Measurements from ENCODE around the gene SPAST.
"Not testable (repeated sequence)": the region's sequence is repeated elsewhere in the genome, so short reads cannot be mapped to it uniquely, and the experiment has no call there.

The SPAST gene, protein sequence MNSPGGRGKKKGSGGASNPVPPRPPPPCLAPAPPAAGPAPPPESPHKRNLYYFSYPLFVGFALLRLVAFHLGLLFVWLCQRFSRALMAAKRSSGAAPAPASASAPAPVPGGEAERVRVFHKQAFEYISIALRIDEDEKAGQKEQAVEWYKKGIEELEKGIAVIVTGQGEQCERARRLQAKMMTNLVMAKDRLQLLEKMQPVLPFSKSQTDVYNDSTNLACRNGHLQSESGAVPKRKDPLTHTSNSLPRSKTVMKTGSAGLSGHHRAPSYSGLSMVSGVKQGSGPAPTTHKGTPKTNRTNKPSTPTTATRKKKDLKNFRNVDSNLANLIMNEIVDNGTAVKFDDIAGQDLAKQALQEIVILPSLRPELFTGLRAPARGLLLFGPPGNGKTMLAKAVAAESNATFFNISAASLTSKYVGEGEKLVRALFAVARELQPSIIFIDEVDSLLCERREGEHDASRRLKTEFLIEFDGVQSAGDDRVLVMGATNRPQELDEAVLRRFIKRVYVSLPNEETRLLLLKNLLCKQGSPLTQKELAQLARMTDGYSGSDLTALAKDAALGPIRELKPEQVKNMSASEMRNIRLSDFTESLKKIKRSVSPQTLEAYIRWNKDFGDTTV

DNA sequence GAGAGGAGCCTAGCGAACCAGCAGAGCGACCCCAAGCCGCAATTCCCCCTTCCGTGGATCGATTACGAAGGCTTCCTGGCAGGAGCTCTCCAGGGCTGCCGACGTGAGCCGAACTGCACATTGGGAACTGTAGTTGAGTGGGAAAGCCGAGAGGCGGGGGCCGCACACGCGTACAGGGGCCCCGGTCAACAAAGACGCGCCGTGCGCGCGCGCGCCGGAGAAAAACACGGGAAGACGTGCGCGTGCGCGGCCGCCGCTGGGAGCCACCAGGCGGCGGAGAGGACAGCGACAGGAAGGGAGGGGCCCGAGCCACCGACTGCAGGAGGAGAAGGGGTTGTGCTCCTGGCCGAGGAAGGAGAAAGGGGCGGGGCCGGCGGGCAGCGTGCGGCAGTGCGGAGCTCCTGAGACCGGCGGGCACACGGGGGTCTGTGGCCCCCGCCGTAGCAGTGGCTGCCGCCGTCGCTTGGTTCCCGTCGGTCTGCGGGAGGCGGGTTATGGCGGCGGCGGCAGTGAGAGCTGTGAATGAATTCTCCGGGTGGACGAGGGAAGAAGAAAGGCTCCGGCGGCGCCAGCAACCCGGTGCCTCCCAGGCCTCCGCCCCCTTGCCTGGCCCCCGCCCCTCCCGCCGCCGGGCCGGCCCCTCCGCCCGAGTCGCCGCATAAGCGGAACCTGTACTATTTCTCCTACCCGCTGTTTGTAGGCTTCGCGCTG, at the start of gene SPAST:
SPAST (plus strand) TSS at position 247 of the 711 bp plus-strand sequence; CDS start at position 523, 276 bp downstream.
- DNase-seq (ENCODE audit: low spot score): peak; percentile 98

DNA sequence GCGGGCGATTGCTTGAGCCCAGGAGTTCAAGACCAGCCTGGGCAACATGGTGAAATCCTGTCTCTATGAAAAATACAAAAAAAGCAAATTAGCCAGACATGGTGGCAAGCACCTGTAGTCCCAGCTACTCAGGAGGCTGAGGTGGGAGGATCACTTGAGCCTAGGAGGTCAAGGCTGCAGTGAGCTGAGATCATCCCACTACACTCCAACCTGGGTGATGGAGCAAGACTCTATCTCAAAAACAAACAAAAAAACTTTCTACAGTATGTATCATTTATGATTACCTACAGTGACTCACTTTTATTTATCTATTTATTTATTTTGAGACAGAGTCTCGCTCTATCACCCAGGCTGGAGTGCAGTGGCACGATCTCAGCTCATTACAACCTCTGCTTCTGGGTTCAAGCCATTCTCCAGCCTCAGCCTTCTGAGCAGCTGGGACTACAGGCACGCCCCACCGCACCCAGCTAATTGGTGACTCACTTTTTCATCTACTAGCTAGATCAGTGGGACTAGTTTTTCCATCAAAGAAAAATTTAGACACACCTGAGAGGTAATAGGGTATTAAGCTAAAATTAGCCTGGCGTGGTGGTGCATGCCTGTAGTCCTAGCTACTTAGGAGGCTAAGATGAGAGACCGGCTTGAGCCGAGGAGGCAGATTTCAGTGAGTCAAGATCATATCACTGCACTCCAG, 44.4 kb upstream of the SPAST start:
- not testable (repeated sequence) for DNase-seq (ENCODE audit: low spot score)

DNA sequence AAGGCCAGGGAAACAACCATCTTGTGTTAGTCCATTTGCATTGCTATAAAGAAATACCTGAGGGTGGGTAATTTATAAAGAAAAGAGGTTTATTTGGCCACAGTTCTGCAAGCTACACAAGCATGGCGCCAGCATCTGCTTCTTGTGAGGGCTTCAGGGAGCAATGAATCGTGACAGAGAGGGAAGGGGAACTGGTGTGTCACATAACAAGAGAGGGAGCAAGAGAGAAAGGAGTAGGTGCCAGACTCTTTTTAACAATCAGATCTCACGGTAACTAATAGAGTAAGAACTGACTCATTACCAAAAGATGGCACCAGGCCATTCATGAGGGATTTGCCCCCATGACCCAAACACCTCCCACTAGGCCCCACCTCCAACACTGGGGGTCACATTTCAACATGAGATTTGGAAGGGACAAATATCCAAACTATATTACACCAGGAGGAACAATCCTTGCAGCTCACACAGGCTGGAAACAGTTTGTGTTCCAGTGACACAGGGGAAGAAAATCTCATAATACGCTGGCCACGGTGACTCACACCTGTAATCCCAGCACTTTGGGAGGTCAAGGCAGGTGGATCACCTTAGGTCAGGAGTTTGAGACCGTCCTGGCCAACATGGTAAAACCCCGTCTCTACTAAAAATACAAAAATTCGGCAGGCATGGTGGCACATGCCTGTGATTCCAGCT, 29.0 kb upstream of the SPAST start:
- not testable (repeated sequence) for DNase-seq (ENCODE audit: low spot score)

DNA sequence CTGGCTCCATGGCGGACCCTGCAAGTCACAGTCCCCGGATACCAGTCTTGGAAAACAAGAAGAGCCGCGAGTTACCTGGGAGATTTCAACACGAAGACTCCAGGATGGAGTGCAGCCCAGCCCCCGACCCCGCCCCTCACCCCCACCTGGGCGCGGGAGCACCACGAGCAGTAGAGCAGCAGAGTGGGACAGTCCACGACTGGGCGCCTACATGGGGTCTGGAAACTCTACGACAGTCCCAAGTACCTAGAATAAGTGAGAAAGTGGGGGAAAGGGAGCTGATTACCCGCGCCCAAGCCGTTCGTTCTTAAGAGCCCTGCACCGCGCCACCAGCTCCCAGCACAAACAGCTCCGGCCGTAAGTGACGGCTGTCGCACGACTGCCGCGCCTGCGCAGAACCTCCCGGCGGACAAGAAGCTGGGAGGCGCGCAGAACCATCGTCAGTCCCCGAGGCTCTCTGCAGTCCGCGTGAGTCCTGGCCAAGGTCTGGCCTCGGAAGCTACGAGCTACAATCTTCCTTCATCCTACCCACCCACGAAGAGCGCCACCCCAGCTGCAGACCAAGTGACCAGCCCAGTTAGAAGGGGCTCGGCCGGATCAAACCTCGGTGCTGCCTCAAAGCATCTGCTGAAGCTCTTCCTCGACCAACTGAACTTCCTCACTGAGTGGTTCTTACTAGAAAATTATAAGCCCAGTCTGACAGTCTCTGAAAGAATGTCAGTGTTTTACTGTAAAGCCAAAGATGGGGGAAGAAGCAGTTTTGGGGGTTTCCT, 23.7 kb upstream of the SPAST start, which contains the start of gene DPY30:
DPY30 (minus strand) TSS at position 359 of the 773 bp plus-strand sequence; CDS start at position 10, 349 bp downstream.
- peak; percentile 88 for DNase-seq (ENCODE audit: low spot score)

DNA sequence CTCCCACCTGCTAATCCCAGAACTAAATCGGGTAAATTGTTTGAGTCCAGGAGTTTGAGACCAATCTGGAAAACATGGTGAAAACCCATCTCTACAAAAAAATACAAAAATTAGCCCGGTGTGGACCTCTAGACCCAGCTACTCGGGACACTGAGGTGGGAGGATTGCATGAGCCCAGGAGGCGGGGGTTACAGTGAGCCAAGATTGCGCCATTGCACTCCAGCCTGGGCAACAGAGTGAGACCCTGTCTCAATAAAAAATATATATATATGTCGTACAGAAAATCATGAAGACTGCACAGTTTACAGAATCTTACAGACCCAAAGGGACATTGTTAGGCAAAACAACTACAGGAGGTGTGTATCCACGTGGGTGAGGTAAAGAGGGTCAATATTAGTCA, 19.8 kb upstream of the SPAST start:
- DNase-seq (ENCODE audit: low spot score): no peak

DNA sequence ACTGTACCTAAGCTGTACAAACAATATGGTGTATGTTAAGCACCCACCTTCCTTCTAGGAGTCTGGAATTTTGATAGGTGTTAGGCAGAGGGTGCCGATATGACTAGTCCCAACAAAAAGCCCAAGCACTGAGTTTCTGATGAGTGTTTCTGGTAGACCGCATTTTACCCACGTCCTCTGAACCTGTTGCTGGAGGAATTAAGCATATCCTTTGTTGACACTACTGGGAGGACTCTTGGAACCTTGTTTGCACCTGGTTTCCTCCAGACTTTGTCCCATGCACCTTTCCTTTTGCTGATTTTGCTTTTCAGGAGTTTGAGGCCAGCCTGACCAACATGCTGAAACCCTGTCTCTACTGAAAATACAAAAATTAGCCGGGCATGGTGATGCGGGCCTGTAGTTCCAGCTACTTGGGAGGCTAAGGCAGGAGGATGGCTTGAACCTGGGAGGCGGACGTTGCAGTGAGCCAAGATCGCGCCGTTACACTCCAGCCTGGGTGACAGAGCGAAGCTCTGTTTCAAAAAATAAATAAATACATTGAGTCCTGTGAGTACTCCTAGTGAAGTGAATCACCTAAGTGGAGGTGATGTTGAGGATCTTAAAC, 11.4 kb upstream of the SPAST start:
- no peak for DNase-seq (ENCODE audit: low spot score)

DNA sequence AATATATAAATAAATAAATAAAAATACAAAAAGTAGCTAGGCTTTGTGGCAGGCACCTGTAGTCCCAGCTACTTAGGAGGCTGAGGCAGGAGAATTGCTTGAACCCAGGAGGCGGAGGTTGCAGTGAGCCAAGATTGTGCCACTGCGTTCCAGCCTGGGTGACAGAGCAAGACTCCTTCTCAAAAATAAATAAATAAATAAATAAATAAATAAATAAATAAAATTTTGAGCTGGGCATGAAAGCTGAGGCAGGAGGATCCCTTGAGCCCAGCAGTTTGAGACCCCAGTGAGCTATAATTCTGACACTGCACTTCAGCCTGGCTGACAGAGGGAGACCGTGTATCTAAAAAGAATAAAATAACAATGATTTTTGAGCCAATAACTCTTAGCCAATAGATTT, 8.8 kb upstream of the SPAST start:
- DNase-seq (ENCODE audit: low spot score): not testable (repeated sequence)

DNA sequence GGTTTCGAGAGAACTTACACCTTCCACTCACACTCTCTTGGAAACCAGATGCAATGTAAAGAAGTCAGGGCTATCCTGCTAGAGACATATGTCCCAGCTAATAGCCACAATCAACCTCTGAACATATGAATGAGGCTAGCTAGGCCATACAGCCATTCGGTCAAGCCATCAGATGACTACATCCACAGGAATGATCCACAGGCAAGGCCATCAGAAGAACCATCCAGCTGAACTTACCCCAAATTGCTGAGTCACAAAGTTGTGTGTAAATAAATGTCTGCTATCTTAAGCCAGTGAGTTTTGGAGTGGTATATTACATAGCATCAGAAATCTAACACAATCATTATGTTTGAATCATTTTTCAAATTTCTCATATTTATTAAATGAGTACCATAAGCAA, 5.2 kb upstream of the SPAST start:
- DNase-seq (ENCODE audit: low spot score): no peak

DNA sequence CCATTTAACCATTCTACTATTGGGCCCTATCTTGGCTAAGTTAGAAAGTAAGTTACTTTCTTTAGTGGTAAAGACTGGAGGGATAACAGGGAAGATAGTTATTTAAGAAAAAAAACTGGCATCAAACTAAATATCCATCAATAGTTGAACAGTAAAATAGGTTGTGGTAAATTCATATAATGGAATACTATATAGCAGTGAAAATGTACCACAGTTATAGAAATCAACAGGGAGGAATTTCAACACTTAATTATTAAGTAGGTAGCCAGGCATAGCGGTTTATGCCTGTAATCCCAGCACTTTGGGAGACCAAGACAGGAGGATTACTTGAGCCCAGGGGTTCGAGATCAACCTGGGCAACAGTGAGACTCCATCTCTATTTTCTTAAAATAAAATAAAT, 3.1 kb upstream of the SPAST start:
- DNase-seq (ENCODE audit: low spot score): no peak

DNA sequence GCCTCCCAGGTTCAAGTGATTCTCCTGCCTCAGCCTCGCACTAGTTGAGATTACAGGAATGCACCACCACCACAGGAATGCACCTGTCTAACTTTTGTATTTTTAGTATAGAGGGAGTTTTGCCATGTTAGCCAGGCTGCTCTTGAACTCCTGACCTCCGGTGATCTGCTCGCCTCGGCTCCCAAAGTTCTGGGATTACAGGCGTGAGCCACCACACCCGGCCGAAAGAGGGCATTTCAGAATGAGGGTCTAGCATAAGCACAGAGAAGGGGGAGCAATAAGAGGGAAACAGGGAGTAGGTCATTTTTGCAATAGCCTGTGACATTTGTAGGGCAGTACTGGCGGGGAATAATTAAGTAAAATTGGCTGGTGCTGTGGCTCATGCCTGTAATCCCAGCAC, 1.9 kb upstream of the SPAST start:
- no peak for DNase-seq (ENCODE audit: low spot score)

DNA sequence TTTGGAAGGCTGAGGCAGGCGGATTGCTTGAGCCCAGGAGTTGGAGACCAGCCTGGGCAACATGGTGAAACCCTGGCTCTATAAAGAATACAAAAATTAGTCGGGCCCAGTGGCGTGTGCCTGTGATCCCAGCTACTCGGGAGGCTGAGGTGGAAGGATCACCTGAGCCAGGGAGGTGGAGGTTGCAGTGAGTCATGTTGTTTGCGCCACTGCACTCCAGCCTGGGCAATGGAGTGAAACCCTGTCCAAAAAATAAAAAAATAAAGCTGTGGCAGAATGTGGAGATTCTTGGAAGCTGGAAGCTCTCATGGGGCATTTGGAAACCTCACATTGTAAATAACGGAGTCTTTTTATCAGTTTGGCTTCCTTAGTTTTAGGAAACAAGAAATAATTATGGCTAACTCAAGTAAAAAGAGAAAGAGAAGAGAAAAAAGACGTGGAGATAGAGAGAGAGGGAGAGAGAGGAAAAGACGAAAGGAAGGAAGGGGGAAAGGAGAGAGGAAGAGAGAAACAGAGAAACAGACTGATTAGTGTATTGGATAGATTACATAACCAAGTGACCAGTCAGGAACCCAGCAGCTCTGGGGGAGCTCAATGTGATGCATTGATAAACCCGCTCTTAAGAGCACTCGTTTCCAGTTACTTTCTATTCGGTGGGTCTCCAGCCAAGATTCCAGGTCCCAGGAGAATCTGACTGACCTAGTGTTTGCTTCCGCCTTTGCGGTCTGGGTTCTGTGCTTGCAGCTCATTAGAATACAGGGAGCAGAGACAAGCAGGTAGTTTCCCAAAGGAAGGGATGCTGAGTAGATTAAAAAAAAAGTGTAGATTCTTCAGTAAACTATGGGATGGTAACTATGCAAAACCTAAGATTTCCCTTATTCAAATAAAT, 1.1 kb upstream of the SPAST start:
- peak; percentile 29 for DNase-seq (ENCODE audit: low spot score)

DNA sequence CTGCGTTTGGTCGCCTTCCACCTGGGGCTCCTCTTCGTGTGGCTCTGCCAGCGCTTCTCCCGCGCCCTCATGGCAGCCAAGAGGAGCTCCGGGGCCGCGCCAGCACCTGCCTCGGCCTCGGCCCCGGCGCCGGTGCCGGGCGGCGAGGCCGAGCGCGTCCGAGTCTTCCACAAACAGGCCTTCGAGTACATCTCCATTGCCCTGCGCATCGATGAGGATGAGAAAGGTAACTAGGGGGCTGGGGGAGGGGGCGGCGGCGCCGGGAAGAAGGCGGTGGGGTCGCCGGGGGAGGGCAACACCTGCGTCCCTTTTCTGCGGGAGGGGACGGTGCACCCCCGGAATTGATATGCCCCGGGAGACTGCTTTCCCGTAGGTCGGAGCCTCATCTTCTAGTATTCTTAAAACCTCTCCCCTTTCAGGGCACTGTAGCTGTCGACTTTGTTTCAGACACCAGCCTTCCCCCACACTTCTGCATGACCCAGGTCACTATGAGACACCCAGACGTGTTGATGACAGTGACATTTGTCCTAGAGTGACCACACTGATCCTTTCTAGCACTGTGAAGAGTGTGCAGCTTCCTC, 755 bp downstream of the SPAST start:
- DNase-seq (ENCODE audit: low spot score): no peak

DNA sequence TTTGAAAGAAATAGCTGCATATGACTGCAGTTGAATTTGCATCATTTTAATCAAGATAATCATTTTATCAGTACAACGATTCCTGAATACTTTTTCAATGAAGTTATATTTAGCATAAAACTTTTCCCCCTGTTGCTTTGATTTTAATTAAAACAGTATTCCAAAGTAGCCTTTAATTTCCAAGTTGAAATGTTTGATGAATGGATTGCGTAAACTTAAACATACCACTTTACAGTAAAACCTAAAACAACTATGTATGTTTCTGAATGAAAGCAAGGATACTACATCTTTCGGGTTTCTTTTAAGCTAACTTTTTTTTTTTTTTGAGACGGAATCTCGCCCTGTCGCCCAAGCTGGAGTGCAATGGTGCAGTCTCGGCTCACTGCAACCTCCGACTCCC, 1.4 kb downstream of the SPAST start:
- DNase-seq (ENCODE audit: low spot score): no peak

DNA sequence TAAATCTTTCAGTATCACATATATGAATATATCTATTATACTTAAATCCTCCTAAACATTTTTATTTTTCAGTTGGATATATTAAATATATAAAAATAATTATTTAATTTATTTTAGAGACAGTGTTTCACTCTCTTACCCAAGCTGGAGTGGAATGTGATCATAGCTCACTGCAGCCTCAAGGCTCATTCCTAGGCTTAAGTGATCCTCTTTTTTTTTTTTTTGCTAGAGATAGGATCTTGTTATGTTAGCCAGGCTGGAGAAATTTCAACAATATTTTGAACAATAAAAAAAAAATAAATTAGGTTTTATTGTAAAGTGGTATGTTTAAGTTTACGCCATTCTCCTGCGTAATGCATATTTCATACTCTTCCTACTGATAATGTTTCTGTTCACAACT, 4.2 kb downstream of the SPAST start:
- DNase-seq (ENCODE audit: low spot score): no peak

DNA sequence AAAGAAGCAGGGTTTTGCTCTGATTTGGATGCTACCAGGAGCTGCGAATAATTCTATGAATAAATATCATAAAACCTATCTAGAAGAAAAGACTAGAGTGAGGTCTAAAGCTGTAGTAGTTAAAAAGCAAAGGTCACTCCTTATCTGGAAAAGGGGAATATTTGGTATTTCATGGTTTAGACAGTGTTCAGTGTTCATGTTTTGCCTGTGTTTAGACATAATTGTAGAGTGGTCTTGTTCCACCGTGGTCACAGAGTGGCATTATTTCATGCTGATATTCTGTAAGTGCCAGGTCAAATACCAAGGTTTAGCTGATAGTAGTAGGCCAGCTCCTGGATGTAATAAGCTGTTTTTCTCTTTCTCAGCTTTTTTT, 10.8 kb downstream of the SPAST start:
- DNase-seq (ENCODE audit: low spot score): no peak

DNA sequence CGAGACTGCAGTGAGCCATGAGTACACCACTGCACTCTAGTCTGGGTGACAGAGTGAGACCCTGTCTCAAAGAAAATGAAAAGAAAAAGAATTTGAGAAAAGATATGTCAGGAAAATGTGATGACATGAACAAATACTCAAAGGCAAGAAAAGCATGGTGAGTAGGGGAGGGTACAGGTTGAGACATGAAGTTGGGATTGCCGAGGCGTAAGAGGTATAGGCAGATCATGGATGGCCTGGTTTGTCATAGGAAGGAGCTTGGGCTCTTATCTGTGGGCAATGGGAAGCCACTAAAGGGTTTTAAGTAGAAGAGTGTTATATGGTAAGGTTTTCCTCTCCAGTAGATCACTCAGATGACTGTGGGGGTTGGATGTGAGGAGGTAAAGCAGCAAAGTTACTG, 32.3 kb downstream of the SPAST start:
- no peak for DNase-seq (ENCODE audit: low spot score)

DNA sequence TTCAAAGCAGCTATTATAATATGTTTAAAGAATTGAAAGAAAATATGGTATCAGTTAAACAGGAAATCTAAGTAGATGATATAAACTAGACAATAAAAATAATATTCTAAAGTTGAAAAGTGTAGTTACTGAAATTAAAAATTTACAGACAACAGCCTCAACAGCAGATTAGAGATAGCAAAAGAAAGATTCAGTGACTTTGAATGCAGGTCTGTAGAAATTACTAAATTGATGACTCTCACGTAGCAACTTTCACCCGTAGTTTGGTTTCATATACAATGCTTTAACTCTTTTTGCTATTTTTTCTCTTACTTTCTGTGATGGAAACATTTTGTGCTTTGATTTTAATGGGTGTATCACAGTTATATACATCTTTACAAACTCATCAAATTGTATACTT, 44.8 kb downstream of the SPAST start:
- no peak for DNase-seq (ENCODE audit: low spot score)

DNA sequence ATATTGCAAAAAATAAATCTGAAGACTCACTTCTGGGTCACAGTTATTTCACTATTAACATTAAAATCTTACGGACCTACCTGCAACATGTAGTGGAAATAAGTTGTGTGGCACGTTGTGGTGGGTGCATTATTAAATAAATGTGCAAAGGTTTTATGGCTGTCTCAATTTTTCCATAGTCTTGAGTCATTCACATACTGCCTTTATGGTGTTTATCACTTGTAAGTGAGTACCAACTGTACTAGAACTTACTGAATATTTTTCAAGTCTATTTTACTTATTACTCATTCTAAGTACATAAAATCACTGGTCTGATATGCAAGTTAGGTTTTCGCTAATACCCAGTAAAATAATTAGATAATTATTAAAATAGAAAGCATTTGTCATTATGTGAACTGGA, 54.7 kb downstream of the SPAST start:
- no peak for DNase-seq (ENCODE audit: low spot score)

DNA sequence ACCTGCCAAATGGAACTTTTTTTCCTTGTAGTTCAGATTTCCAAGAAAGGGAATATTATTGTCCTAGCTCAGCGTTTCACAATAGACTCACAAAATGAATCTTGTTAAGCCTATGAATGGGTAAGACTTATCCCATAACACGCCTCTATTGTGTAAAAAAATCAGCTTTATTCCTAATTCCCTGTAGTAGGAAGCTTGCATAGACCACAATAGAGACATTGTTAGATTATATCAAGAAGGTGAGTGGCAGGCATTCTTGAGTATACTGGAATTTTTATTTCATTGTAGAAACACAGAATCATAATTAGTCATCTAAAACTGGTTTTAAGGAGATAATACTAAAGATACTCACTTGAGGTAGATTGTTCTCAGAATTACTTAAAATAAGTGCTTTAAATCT, 55.8 kb downstream of the SPAST start:
- no peak for DNase-seq (ENCODE audit: low spot score)

Data from germinal center (tissue), 1 donor.